B cell (primary cell): ENCODE results near the gene SLC13A4.

Experiments used
- CTCF ChIP-seq: fragments of 200-600 bp; IDR thresholded peaks from one replicate; pipeline ENCODE4 v1.8.0; 2022; ENCODE audit warnings: antibody characterized with exemption, mild to moderate bottlenecking
- EZH2 ChIP-seq: IDR thresholded peaks from 2 replicates; pipeline ENCODE4 v1.6.1; 2012; ENCODE audit warnings: borderline replicate concordance, low read depth, mild to moderate bottlenecking, moderate library complexity, low read length; ENCODE audit not compliant: insufficient read depth, poor library complexity, severe bottlenecking

- TF ChIP-seq CTCF (no peak), EZH2 (no peak)
Observed at GRCh38 chr7:135740889-135741288, 12.9 kb upstream of the SLC13A4 start.
